HCEC 1CT (cell line): Measurements from ENCODE around the gene SERPINB8.

Source experiments
- DNase-seq: peaks from one replicate; pipeline ENCODE4 v3.0.0-alpha.2; 2017

The SERPINB8 gene

DNA sequence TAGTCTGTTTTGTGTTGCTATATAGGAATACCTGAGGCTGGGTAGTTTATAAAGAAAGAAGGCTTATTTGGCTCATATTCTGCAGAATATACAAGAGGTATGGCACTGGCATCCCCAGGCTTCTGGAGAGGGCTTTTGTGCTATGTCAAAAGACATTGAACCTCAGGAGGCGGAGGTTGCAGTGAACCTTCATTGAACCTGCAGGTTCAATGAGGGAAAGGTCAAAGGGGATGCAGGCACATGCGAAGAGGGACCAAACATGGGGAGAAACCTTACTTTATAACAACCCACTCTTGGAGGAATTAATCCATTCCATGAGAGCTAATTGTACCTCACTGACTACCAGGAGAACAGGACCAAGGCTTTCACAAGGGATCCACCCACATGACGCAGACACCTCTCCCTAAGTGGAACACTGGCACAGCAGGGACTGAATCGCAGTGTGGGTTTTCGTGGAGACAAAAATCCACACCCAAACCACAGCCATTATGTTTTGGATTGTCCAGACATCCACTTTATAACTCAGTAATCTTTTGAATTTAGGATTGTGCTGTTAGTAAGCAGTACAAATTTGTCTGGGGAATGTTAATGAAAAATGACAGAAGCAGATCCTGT, 4.1 kb upstream of the SERPINB8 start:
- DNase-seq = no peak

DNA sequence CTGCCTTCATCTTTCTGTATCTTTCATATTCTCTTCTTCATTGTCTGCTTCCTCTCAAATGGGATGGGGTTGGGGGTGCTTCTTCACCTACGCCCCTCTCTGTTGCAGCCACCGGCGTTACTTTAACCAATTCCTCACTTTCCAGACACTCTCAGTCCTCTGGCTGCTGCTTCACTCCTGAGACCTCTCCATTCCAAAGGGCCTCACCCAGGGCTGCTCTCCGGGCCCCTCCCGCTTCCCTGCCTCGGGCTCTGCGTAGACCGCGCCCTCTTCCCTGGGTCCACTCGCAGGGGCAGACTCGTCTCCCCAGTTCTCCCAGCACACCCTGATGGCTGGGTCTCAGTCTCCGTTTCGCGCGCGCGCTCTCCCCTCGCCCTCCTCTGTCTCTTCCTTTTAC, 926 bp downstream of the SERPINB8 start:
- DNase-seq = peak; percentile 22

DNA sequence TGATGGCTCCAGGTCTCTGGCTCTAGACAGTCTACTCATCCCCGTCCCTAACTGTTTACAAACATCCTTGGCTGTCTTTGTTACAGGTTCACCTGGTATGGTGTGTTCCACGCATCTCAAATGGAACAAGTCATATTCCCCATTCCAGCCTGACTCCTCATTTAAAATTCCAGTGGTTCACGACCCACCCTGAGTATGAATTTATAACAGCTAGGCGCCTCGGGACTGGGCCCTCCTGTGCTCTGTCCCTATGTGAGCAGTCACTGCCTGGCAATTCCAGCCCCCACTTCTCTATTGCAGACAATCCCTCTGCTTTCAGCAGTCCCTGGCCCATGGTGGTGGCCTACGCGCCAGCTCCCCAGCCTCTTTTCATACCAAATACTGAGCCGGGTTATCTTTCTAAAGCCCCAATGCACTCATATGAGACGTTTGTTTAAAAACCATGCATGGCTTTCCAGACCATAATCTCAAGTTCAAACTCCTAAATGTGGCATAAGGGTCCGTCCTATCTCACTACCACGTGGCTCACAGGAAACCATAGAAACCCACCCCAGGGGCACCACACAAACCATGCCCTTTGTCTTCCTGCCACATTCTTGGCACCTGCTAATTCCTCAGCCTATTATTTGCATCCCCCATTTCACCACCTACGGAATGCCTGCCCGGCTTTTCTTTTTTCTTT, 1.6 kb downstream of the SERPINB8 start:
- DNase-seq = no peak

DNA sequence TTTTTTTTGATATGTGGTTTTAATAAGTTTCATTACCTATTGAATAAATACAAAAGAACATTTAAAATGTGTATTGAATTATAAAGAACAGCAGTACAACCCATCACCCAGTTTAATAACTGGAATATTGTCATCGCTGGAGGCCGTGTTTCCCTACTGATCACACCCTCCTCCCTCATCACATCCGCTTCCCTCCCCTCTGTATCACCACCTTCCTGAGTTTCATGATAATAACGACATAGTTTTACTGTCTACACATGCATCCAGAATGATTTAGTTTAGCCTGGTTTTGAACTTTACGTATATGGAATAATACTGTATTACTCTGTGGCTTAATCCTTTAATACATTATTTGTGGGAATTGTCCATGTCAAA, 2.1 kb downstream of the SERPINB8 start:
- no peak for DNase-seq

DNA sequence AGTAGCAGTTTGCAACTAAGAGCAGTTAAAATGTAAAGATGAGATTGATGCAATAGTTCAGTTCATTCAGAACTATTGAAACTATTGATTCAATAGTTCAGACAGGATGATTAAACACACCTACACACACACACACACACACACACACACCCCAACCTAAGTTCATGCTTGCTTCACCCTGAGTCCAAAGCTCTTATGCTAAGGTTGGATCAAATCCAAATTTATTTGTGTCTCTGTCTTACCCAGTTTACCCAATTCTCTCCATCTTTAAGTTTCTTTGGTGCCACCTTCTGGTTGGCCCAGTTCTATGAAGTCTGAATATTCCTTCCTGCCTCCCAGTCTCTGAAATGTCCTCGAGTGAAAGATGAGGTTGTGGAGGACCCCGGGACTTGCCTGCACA, 5.1 kb downstream of the SERPINB8 start:
- peak; percentile 61 for DNase-seq

DNA sequence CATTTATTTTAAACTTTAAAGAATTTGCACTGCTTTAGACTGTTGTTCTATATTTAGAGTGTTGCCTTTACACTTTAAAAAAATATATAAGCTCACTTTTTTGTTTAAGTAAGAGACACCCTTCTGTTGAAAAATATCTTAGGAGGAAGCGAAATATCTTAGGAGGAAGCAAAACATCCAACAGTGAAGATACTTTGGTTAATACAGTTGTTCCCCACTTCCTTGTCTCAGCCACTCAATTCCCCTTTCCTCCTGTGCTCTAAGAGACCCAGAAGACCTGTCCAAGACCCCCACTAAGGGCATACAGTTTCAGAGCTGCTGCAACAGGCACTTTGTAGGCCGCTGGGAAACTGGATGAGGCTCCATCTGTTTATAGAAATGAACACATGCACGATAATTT, 5.7 kb downstream of the SERPINB8 start:
- DNase-seq = no peak

DNA sequence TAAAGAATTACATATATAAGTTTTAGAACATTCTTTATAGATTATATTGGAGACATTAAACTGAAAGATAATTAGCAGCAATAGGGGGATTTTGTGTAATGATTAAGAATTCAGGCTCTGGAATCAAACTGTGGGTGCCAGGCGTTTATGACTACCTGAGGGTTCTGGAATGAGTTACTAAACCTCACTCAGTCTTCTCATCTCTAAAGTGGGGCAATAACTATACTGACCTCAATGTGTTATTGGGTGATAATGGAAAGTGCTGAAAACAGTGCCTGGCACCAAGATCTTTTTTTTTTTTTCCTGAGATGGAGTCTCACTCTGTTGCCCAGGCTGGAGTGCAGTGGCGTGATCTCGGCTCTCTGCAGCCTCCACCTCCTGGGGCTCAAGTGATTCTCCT, 7.2 kb downstream of the SERPINB8 start:
- no peak for DNase-seq

DNA sequence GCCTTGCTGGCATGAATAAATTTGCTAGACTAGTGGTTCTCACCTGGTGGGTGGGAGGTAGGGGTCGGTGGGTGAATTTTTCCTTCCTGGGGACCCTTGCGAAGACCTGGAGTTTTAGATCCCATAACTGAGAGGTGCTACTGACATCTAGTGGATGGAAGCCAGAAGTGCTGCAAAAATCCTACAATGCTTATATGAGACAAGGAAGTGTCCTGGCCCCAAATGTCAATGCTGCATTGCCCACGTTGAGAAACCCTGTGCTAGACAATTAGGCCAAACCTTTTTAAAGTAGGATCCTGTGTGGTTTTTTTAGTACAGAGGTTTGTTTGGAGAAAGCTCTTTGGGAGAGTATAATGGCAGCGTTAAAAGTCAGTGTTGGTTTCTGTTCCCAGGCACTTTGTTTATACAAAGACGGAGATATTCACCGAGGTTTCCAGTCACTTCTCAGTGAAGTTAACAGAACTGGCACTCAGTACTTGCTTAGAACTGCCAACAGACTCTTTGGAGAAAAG, 9.6 kb downstream of the SERPINB8 start:
- peak; percentile 43 for DNase-seq

DNA sequence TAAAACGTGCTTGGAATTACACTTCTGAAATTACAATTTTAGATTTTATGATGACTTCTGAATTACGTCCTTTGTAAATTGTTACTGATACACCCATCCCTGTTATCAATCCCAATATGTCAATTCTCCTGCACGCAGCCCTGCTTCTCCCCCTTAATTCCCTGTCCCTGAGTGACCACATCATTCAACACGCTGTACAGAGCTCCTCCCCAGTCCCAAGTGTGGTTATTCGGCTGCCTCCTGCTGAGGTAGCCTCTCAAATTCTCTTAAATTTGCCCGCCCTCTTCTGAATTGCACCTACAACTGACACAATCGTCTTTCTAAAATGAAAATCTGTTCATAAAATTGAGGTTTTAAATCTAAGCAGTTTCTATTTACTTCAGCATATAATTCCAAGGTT, 10.1 kb downstream of the SERPINB8 start:
- DNase-seq = no peak

DNA sequence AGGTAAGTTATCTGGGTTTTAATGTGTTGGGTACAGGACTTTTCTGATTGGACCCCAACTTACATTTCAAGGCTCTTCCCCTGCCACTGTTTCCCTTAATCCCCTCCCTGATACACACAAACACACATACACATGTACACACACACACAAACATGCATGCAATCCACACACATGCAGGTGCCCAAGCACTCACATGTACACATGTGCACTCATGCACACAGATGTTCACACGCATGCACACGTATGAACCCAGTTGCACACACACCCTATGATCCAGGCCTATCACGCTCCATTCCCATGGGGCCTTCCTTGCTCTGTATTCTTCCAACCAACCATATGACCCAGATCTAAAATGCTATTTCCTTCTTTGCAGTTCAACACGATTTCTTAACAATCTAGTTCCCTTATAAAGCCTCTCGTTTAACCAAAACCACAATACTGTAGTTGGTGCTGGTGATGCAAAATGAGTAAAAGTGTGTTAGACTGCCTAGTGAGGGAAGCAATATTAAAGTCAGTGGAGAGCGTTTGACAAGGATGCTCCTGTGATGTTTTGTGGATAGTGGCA, 11.1 kb downstream of the SERPINB8 start:
- no peak for DNase-seq

DNA sequence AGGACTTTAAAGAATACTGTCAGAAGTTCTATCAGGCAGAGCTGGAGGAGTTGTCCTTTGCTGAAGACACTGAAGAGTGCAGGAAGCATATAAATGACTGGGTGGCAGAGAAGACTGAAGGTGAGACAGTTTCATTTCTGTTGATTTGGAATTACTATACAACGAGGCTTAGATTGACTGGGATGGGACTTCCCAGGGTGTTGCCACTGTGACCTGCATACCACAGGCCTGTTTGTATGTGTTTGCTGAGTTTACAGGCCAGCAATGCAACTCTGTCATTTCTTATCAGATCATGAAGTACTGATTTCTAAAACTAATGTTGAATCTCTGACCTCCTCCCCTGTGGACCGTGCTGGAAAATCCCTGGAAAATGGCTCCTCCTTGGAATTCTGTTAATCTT, 11.8 kb downstream of the SERPINB8 start:
- DNase-seq = no peak

DNA sequence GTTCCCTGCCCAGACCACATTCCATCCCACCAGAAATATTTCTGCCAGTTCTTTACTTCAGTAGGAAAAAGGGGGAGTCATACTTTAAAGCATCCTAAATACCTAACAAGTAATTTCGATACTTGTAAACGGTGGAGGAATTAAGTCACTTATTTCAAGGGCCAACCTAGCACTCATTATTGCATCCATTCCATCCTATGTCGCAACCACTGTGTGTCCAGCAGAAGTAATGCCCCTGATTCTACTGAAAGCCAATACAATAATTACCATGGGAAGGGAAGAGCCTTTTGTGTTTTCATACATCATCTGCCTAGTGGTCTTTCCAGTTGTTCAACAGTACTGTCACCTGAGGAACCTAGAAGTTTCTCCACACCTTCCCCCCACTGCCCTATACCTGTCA, 12.5 kb downstream of the SERPINB8 start:
- no peak for DNase-seq

DNA sequence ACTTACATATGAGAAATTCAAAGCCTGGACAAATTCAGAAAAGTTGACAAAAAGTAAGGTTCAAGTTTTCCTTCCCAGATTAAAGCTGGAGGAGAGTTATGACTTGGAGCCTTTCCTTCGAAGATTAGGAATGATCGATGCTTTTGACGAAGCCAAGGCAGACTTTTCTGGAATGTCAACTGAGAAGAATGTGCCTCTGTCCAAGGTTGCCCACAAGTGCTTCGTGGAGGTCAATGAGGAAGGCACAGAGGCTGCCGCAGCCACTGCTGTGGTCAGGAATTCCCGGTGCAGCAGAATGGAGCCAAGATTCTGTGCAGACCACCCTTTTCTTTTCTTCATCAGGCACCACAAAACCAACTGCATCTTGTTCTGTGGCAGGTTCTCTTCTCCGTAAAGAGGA, 17.0 kb downstream of the SERPINB8 start:
- DNase-seq = no peak

DNA sequence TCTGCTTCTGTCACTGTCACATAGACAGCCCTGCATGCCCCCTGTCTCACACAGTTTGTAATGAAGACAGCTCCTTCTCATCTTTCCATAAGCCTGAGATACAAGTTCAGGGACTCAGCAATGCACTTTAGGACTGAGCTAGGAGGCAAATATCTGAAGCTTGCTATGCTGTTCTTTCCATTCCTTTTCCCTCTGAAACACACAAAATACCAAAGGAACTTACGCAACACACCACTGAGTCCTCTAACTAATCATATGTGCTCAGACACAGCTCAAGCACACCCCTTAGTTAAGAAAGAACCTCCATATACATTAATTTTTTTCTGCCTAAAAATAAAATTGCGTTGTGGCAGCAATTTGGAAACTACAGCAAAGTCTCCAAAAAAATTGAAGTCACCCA, 17.9 kb downstream of the SERPINB8 start:
- DNase-seq = no peak

DNA sequence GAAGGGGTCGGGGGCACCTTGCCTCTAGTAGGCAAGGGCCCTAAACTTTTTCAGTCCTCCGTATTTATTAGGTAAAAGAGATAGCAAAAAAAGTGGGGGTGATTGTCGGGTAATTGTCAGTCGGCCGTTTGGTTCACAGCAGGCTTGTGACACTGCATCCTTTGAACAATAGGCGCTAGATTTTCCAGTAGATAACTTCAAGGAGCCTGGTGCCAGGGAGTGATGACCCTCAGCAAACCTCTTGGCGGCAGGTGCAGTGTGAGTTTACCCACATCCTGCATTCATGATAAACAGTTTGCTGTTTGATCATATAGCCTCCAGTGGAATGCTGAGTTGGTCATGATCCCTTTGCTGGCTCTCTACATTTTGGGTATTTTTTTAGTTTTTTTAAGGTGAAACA, 22.9 kb downstream of the SERPINB8 start:
- DNase-seq = no peak

DNA sequence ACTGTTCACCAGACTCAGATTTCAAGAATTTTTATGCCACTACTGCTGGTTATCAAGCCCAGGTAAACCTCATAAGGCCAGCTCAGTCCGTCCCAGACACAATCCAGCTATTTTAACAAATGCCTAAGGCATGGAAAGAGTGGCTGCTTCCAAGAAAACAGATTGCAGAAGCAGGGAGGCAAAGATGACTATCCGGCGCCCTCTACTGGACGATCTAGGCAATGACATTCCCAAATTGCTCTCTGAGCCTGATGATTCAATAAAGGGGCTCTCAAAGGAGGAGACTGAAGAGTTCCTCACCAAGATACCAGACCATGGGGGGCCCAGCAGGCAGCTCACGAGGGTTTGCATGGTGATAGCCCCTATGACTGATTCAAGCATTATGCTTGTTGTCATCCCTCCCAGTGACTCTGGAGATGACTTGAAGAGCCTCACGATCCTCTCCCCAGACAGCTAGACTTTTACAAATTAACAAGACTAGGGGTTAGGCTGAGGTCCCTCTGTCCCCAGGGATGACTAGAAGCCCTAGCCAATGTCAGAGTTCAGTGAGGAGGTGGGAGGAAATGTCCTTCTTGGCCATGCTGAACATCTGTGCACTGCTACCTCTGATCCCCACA, 25.0 kb downstream of the SERPINB8 start:
- DNase-seq = peak; percentile 42

DNA sequence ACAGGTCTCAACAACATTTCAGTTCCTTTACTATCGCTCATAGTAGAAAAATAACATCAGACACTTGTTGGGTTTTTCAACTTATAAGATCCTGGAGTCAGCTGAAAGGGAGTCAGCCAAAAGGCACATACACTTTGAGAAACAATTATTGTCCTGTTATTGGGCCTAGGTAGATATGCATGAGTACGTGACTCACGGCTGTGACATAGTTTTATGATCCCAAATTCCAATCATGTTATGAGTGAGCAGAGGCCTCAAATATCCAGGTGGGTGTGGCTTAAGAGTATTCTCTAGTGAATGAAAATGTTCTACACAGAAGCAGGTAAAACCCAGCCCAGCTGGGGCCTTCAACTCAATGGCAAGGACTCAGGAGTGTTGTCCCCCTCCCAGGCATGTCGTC, 27.2 kb downstream of the SERPINB8 start:
- peak; percentile 30 for DNase-seq

DNA sequence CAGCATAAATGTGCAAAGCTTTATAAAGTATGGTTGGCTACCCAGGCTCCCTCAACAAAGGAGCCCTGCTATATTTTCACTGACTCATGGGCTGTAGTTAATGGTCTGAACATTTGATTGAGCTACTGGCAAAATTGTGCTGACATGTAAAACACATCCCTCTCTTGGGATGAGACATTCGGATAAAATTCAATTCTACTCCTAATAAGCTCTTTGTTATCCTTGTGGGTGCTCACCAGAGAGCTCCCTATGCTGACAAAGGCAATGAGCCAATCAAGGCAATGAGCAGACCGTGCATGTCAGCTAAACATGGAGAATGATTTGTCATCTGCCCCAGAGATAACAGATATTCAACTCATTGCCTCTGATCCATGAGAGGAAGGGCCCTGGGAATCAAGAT, 27.7 kb downstream of the SERPINB8 start:
- DNase-seq = peak; percentile 9

DNA sequence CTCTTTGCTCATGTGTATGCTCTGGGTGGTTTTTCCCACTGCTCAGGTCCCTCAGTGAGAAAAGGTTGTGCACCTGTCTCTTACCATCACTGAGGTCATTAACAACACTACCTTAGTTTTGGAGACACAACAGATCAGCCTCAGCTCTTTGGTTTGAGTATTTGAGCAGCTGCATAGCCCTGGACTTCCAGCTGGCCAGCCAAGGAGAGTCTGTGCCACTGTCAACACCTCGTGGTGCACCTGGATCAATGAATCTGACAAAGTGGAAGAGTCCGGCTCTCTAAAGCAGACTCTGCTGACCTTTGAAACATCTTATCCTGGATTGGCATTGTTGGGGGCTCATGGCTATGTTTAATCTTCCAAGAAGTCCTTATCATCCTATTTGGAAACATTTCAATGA, 30.0 kb downstream of the SERPINB8 start:
- no peak for DNase-seq

DNA sequence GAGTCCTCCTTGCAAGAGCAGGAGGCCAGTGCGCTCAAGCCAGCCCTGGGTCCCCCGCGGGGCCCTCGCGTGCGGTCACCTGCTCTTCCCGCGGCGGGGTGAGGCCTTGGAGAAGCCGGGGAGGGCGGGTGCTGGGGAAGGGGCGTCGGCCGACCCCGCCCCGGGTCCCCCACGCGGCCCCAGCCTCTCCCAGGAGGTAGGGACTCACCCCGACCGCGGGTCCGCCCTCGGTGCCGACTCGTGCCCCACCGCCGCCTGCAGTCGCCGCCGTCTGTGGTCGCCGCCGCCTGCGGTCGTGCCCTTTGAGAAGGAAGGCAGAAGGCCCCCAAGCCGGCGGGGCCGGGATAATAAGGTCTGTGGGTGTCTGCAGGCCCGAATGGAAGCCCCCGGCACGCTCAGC, 32.7 kb downstream of the SERPINB8 start:
- DNase-seq = no peak

DNA sequence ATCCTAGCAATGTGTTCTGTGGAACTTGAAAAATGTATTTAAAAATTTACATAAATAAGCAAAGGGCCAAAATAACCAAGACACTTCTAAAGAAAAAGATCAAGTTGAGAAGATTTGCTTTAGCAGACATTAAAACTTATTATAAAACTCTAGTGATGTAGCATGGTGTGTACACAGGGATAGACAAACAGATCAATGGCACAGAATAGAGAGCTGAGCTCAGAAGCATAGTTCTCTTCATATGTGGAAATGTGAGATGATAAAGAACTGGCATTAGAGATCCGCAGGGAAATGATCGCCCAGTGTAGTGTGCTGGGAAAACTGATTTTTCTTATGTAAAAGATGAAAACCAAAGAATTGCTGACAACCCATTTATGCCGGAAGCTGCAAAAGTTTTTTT, 39.4 kb downstream of the SERPINB8 start:
- DNase-seq = no peak

DNA sequence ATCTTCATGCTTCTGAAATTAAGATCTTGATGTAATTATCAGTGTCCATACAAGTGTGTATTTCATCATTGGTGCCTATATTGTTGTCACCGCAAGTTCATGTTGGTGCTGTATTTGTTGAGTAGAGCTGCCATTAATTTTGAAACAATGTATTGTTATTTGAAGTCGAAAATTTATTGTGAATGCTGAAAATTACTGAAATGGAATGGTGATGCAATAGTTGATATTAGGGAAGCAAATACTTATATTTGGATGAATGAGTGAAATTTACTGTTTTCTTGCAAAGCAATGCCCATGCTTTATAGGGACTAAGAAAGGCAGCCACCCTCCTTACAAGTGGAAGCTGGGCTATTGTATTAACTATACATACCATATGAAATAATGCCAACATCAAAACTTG, 41.6 kb downstream of the SERPINB8 start:
- no peak for DNase-seq

DNA sequence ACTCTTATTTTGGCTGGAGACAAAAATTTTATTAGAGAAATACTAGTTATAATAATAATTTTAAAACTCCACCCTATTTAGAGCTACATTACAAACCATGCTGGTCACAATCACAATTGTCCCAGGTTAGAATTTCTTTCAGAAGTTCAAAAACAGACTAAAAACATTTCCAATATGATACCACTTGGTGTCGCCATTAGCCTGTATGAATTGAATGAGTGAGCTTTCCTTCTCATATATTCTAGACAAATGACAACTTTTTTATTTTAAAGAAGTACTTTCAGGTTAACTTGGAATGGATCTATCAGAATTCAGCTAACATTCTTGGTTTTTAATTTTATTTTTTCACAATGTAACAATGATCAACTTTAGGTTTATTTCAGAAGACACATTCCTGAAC, 48.0 kb downstream of the SERPINB8 start:
- peak; percentile 24 for DNase-seq
